Measurements from ENCODE around the gene OR2T2.
"Not testable (repeated sequence)": the region's sequence is repeated elsewhere in the genome, so short reads cannot be mapped to it uniquely, and the experiment has no call there.

Gene OR2T2

GRCh38 chr1:248445399-248445798, at the start of gene OR2T2:
TSS of gene OR2T2 (plus strand) at chr1:248445637. CDS start at chr1:248452798, 7,161 bp downstream.
- not testable (repeated sequence) for H3K4me1 ChIP-seq; H3K27me3 ChIP-seq (ENCODE audit: control insufficient read depth, insufficient read depth, low read length); H3K4me3 ChIP-seq (ENCODE audit: low read depth, low read length); H3K4me2 ChIP-seq (ENCODE audit: low read length); H3K79me2 ChIP-seq; H3K9ac ChIP-seq; H3K27ac ChIP-seq; H3K9me3 ChIP-seq (ENCODE audit: control insufficient read depth, low read length); H3K36me3 ChIP-seq (ENCODE audit: control insufficient read depth, insufficient read depth, low read length); H2AFZ ChIP-seq

GRCh38 chr1:248402748-248403147, 42.7 kb upstream of the OR2T2 start, which contains the start of gene OR2T1:
TSS of gene OR2T1 (plus strand) at chr1:248403048. CDS start at chr1:248406148, 3,100 bp downstream.
- H2AFZ ChIP-seq, result no peak within 1 kb of the TSS
- H3K9ac ChIP-seq, result no peak within 1 kb of the TSS
- H3K4me3 ChIP-seq (ENCODE audit: low read depth, low read length), result no peak within 1 kb of the TSS
- H3K36me3 ChIP-seq (ENCODE audit: control insufficient read depth, insufficient read depth, low read length), result no peaks in the 10 kb centered on the region
- no peak for TF ChIP-seq CTCF (IDR thresholded peaks at IDR 0.05)
- H3K79me2 ChIP-seq, result no peaks in the 10 kb centered on the region
- no peaks in the 10 kb centered on the region for H3K9me3 ChIP-seq (ENCODE audit: control insufficient read depth, low read length)
- no peaks in the 10 kb centered on the region for H3K27me3 ChIP-seq (ENCODE audit: control insufficient read depth, insufficient read depth, low read length)
- H3K4me1 ChIP-seq, result no peaks in the 10 kb centered on the region
- H3K27ac ChIP-seq, result no peak within 1 kb of the TSS
- H3K4me2 ChIP-seq (ENCODE audit: low read length), result no peak within 1 kb of the TSS

GRCh38 chr1:248404024-248404423, 41.4 kb upstream of the OR2T2 start:
- no peak overlapping the region for H3K27ac ChIP-seq
- no peak overlapping the region for H2AFZ ChIP-seq

GRCh38 chr1:248406721-248407692, 38.4 kb upstream of the OR2T2 start:
- Histone ChIP-seq H2AFZ (no peak overlapping the region), H3K4me3 (ENCODE audit: low read depth, low read length) (no peak overlapping the region), H3K9ac (no peak overlapping the region), H3K9me3 (ENCODE audit: control insufficient read depth, low read length) (no peaks in the 10 kb centered on the region), H3K27ac (no peak overlapping the region), H3K4me2 (ENCODE audit: low read length) (no peak overlapping the region), H3K27me3 (ENCODE audit: control insufficient read depth, insufficient read depth, low read length) (no peaks in the 10 kb centered on the region), H3K36me3 (ENCODE audit: control insufficient read depth, insufficient read depth, low read length) (no peaks in the 10 kb centered on the region), H3K4me1 (no peaks in the 10 kb centered on the region), H3K79me2 (no peaks in the 10 kb centered on the region)
- no peak for TF ChIP-seq CTCF (IDR thresholded peaks at IDR 0.05)

More at GRCh38 chr1:248404024-248404423, 41.4 kb upstream of the OR2T2 start:
- no peak overlapping the region for H3K4me3 ChIP-seq (ENCODE audit: low read depth, low read length)
- H3K27me3 ChIP-seq (ENCODE audit: control insufficient read depth, insufficient read depth, low read length), result no peaks in the 10 kb centered on the region
- no peaks in the 10 kb centered on the region for H3K36me3 ChIP-seq (ENCODE audit: control insufficient read depth, insufficient read depth, low read length)
- no peaks in the 10 kb centered on the region for H3K79me2 ChIP-seq
- no peaks in the 10 kb centered on the region for H3K4me1 ChIP-seq
- H3K4me2 ChIP-seq (ENCODE audit: low read length), result no peak overlapping the region
- no peak overlapping the region for H3K9ac ChIP-seq
- no peaks in the 10 kb centered on the region for H3K9me3 ChIP-seq (ENCODE audit: control insufficient read depth, low read length)
- TF ChIP-seq CTCF (IDR thresholded peaks at IDR 0.05), result no peak

- Histone ChIP-seq H3K4me3 (ENCODE audit: low read depth, low read length) (no peak overlapping the region), H3K4me1 (no peaks in the 10 kb centered on the region), H3K9ac (no peak overlapping the region), H3K79me2 (no peaks in the 10 kb centered on the region), H2AFZ (no peak overlapping the region), H3K4me2 (ENCODE audit: low read length) (no peak overlapping the region), H3K36me3 (ENCODE audit: control insufficient read depth, insufficient read depth, low read length) (no peaks in the 10 kb centered on the region), H3K9me3 (ENCODE audit: control insufficient read depth, low read length) (no peaks in the 10 kb centered on the region), H3K27me3 (ENCODE audit: control insufficient read depth, insufficient read depth, low read length) (no peaks in the 10 kb centered on the region), H3K27ac (no peak overlapping the region)
- TF ChIP-seq CTCF (IDR thresholded peaks at IDR 0.05), result no peak
Observed at GRCh38 chr1:248416226-248416625, 29.2 kb upstream of the OR2T2 start.

Measured in parathyroid adenoma (tissue), 2 donors.